Ectodermal cell (in vitro differentiated cells): Measurements from ENCODE around the gene GFRA4.

Experiments used
- H3K27ac ChIP-seq: 2 replicates; pipeline ENCODE4 v1.7.0; 2013; ENCODE audit warnings: mild to moderate bottlenecking, low read depth, low read length; ENCODE audit not compliant: insufficient read depth, poor library complexity, severe bottlenecking
- H3K27me3 ChIP-seq: 2 replicates; pipeline ENCODE4 v1.7.0; 2013; ENCODE audit warnings: mild to moderate bottlenecking, low read length; ENCODE audit not compliant: insufficient read depth, control insufficient read depth, poor library complexity, severe bottlenecking
- H3K36me3 ChIP-seq: one replicate; pipeline ENCODE4 v1.7.0; 2013; ENCODE audit warnings: low read length; ENCODE audit not compliant: control insufficient read depth, insufficient read depth
- H3K4me1 ChIP-seq: one replicate; pipeline ENCODE4 v1.7.0; 2013; ENCODE audit warnings: low read length; ENCODE audit not compliant: control insufficient read depth, insufficient read depth
- H3K4me3 ChIP-seq: 2 replicates; pipeline ENCODE4 v1.7.0; 2013; ENCODE audit warnings: low read depth, low read length, control low read depth; ENCODE audit not compliant: insufficient read depth
- H3K9me3 ChIP-seq: 2 replicates; pipeline ENCODE4 v1.7.0; 2013; ENCODE audit warnings: mild to moderate bottlenecking, low read length, moderate library complexity; ENCODE audit not compliant: control insufficient read depth
- WGBS, 2 experiments: methylation state at CpG; one replicate each; pipeline ENCODE4 v1.1.7; 2013; ENCODE audit warnings: missing lambda C conversion rate in 2 of 2; 5-methylcytosine and 5-hydroxymethylcytosine counted together

GFRA4 gene

DNA sequence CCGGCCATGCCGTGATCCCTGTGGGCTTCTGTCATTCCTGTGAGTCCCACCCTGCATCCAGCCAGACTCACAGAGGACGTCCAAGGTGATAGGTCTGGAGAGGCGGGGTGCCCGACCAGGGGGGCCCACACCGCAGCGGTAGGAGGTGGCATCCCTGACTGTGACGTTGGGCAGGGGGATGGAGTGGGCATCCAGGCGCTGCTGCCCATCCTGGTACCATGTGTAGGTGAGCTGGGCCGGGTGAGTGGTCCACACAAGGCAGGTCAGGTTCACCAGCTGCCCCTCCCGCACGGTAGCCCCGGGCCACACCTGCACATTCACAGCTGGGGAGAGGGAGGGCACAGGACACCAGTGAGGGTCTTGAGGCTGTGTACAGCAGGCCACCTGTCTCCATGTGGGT is 30.2 kb upstream of the GFRA4 start:
- Histone ChIP-seq H3K36me3 (no peaks in the 10 kb centered on the region), H3K27me3 (no peaks in the 10 kb centered on the region), H3K27ac (no peak overlapping the region), H3K4me1 (no peaks in the 10 kb centered on the region), H3K9me3 (no peaks in the 10 kb centered on the region), H3K4me3 (no peak overlapping the region)
- WGBS, 2 experiments: 93% methylated on average over 13 of the region's 13 CpGs

- H3K36me3 ChIP-seq: no peaks in the 10 kb centered on the region
- no peak overlapping the region for H3K4me3 ChIP-seq
- no peaks in the 10 kb centered on the region for H3K4me1 ChIP-seq
- 92% methylated on average over 23 of the region's 23 CpGs for WGBS, 2 experiments
- no peaks in the 10 kb centered on the region for H3K9me3 ChIP-seq
- H3K27me3 ChIP-seq: no peaks in the 10 kb centered on the region
- H3K27ac ChIP-seq: no peak overlapping the region
Measured at GRCh38 chr20:3692706-3693294, 29.6 kb upstream of the GFRA4 start.

DNA sequence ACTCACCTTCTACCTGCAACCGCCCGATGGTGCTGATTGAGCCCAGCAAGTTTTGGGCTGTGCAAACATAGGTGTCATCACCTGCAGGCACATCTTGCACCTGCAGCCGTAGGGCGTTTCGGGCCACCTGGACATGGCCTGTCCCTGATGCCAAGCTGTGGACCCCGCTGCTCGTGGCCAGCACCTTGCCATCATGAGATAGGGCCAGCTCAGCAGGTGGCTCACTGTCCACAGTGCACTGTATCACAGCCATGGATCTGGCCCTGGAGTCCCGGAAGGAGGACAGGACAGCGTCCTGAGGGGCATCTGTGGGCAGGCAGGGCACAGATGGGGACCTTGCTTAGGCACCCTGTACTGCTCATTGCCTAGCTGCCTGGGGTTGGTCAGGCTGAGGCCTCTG is 28.7 kb upstream of the GFRA4 start:
- Histone ChIP-seq H3K9me3 (no peaks in the 10 kb centered on the region), H3K4me3 (no peak overlapping the region), H3K36me3 (no peaks in the 10 kb centered on the region), H3K27ac (no peak overlapping the region), H3K27me3 (no peaks in the 10 kb centered on the region), H3K4me1 (no peaks in the 10 kb centered on the region)
- WGBS, 2 experiments: 94% methylated on average over 9 of the region's 9 CpGs

DNA sequence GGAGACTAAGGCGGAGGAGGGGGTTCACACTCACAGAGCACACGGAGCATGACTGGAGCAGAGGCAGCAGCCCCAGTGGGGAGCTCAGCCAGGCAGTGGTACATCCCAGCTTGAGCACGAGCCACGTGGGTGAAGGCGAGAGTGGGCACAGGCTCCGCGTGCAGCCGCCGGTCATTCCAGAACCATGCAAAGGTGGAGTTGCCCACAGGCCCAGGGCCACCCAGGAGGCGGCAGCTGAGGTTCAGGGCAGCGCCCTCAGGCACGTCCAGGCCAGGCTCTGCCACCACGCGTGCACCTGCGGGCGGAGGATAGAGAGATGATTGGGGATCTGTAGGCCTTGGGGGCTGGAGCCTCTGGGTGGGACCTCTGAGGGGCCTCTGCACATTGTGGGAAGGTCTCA is 28.1 kb upstream of the GFRA4 start:
- no peaks in the 10 kb centered on the region for H3K27me3 ChIP-seq
- 94% methylated on average over 16 of the region's 16 CpGs for WGBS, 2 experiments
- H3K27ac ChIP-seq: no peak overlapping the region
- no peaks in the 10 kb centered on the region for H3K36me3 ChIP-seq
- no peaks in the 10 kb centered on the region for H3K9me3 ChIP-seq
- H3K4me3 ChIP-seq: no peak overlapping the region
- H3K4me1 ChIP-seq: no peaks in the 10 kb centered on the region

DNA sequence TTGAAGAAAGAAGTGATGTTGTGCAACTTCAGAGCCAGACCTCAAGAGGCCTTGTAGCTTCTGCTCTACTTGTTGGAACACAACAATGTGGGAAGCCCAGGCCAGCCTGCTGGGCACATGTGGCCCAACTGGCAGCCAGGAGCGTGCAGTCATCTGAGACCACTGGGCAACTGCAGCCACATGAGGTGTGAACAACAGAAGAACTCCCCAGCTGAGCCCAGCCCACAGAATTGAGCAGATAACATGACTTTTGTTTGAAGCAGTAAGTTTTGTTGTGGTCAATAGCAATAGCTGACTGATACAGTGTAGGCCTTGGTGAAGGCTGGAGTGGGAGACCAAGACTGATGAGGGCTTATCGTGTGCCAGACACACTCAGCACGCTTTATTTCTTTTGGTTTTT is 27.2 kb upstream of the GFRA4 start:
- H3K4me3 ChIP-seq: no peak overlapping the region
- peaks cover under 1% of the 10 kb centered on the region for H3K27me3 ChIP-seq
- no peak overlapping the region for H3K27ac ChIP-seq
- WGBS, 2 experiments: 92 to 94% methylated on average over 3 of the region's 3 CpGs
- no peaks in the 10 kb centered on the region for H3K4me1 ChIP-seq
- no peaks in the 10 kb centered on the region for H3K36me3 ChIP-seq
- H3K9me3 ChIP-seq: no peaks in the 10 kb centered on the region

DNA sequence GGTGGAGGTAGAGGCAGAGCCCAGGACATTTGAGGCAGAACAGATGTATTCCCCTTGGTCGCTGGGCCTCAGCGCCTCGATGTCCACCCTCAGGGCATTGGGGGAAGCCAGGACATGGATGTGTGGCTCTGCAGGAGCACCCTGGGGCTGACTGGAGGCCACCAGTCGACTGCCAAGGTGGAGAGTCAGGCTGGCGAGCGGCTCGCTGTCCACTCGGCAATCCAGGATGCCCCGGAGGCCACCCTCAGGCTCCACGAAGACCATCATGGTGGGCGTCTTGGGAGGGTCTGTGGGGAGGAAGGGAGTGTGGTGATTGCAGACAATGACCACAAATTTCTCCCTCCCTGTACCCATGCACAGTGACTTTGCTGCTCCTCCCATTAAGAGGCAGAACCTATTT is 26.8 kb upstream of the GFRA4 start:
- WGBS, 2 experiments: 90 to 94% methylated on average over 11 of the region's 11 CpGs
- no peaks in the 10 kb centered on the region for H3K36me3 ChIP-seq
- no peak overlapping the region for H3K27ac ChIP-seq
- no peaks in the 10 kb centered on the region for H3K4me1 ChIP-seq
- H3K4me3 ChIP-seq: no peak overlapping the region
- H3K9me3 ChIP-seq: no peaks in the 10 kb centered on the region
- H3K27me3 ChIP-seq: peaks cover 5% of the 10 kb centered on the region

DNA sequence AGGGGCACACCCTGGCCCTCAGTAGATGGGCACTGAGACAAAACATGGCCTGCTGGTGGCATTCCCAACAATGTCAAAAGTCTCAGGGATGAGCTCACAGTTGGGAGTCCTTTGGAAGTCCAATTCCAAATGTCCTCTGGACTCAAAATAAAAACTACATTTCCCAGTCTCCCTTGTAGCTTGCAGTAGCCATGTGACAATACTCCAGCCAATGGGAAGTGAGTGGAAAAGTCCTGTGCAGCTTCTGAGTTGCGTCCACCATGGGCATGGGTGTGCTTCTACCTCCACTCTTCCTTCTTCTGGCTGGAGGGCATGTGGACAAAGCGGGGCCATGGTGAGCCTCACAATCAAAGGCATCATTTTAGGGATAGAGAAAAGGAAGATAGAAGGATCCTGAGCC is 24.5 kb upstream of the GFRA4 start:
- no peaks in the 10 kb centered on the region for H3K36me3 ChIP-seq
- H3K9me3 ChIP-seq: no peaks in the 10 kb centered on the region
- no peaks in the 10 kb centered on the region for H3K4me1 ChIP-seq
- peaks cover 18% of the 10 kb centered on the region for H3K27me3 ChIP-seq
- no peak overlapping the region for H3K27ac ChIP-seq
- WGBS, 2 experiments: 69 to 83% methylated on average over 2 of the region's 2 CpGs
- H3K4me3 ChIP-seq: no peak overlapping the region

GRCh38 chr20:3686867-3687321 is 23.7 kb upstream of the GFRA4 start:
- Histone ChIP-seq H3K9me3 (no peaks in the 10 kb centered on the region), H3K36me3 (no peaks in the 10 kb centered on the region), H3K4me3 (no peak overlapping the region), H3K27ac (no peak overlapping the region), H3K27me3 (peaks cover 25% of the 10 kb centered on the region), H3K4me1 (no peaks in the 10 kb centered on the region)
- 74 to 75% methylated on average over 9 of the region's 9 CpGs for WGBS, 2 experiments

DNA sequence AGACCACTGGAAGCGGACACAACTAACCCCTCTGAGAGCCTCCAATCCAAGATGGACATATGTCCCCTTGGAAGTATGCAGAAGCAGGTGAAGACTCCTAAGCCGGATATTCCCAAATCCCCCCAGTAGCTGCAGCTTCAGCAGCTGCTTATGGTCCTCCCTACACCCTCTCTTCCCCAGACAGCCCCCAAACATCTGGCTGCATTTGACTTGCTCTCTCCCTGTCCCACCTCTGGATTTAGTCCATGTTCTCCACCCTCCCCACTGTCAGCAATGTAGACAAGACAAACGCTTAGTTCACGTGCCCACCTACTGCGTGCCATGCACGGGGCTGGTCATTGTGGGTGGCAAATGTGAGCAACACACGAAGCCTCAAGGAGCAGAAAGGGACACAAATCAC is 23.2 kb upstream of the GFRA4 start:
- Histone ChIP-seq H3K4me3 (no peak overlapping the region), H3K4me1 (no peaks in the 10 kb centered on the region), H3K9me3 (no peaks in the 10 kb centered on the region), H3K27ac (no peak overlapping the region), H3K27me3 (peaks cover 30% of the 10 kb centered on the region), H3K36me3 (no peaks in the 10 kb centered on the region)
- 94% methylated on average over 7 of the region's 7 CpGs for WGBS, 2 experiments

DNA sequence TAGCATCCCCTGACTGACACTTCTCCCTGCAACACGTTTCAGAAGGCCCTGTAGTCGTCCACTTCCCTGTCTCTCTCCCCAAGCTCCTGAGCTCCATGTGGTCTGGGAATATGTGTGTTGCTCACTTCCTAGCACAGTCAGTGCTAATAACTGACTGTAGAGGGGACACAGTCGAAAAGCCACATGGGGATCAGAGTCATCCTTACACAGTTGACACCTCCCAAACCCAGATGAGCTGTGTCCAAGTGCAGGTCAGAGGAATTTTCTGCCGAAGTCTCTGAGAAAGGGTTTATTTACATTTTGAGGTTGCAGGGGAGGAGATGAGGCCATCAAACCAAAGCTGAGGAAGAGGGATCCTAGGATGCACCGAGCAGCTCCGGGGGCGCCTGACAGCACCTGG is 22.1 kb upstream of the GFRA4 start:
- peaks cover 4% of the 10 kb centered on the region for H3K4me1 ChIP-seq
- H3K9me3 ChIP-seq: no peaks in the 10 kb centered on the region
- no peaks in the 10 kb centered on the region for H3K36me3 ChIP-seq
- peaks cover 35% of the 10 kb centered on the region for H3K27me3 ChIP-seq
- WGBS, 2 experiments: 78 to 83% methylated on average over 7 of the region's 7 CpGs
- no peak overlapping the region for H3K27ac ChIP-seq
- no peak overlapping the region for H3K4me3 ChIP-seq
